K562 (cell line): ENCODE data around the gene MTRFR. TPM values are rescaled to one million over a fixed set of nuclear protein-coding genes. Genes with fewer than 3 reads are reported as not detected.

Experiments
- ATAC-seq: fragments of 200-7000 bp; cut with Tn5 transposase; 3 replicates; pipeline ENCODE4 v1.9.1; 2020; ENCODE audit warnings: moderate library complexity
- BruUV-seq: library from RNA; stranded (reverse); fragments of 400-500 nt; replicated peaks from 2 replicates; lab custom pipeline; 2021; lab: Mats Ljungman, UMichigan
- CTCF ChIA-PET: fragments of 300-600 bp; formaldehyde crosslinking; extraction: SDS; loops from one replicate; lab custom pipeline; 2021; ENCODE audit warnings: low intra/inter-chr PET ratio; lab: Yijun Ruan, JAX
- POLR2A ChIA-PET: fragments of 300-600, 350-650 bp; sonication (Branson Sonifier 250); formaldehyde crosslinking; extraction: SDS; loops from one replicate; lab custom pipeline; 2021; ENCODE audit warnings: antibody characterized with exemption, inconsistent platforms; lab: Yijun Ruan, JAX
- DNase-seq, 4 experiments: peaks; one replicate each; pipeline versions ENCODE4 v3.0.0 to v3.0.0-alpha.2; 2011 to 2018; ENCODE audit warnings: low spot score in 3 of 4, mixed read lengths in 3 of 4; ENCODE audit errors: extremely low read depth in 1 of 4
- FAIRE-seq: peaks from 2 replicates; lab custom pipeline; 2011; peaks lifted over from hg19 to GRCh38; lab: Jason Lieb, UNC
- H2AFZ ChIP-seq: 2 replicates; pipeline ENCODE4 v1.6.0; 2011; ENCODE audit warnings: low read depth, low read length, control low read depth, inconsistent platforms
- H3K27ac ChIP-seq: fragments of 200-600 bp; 3 replicates; pipeline ENCODE4 v1.8.0; 2011; ENCODE audit warnings: low read depth, mild to moderate bottlenecking, control low read depth, inconsistent platforms, low read length, moderate library complexity, mixed read lengths; ENCODE audit errors: extremely low read depth
- H3K27me3 ChIP-seq, 2 experiments: fragments of 300-600 bp in 1 of 2; 2 replicates in 1 of 2; 3 replicates in 1 of 2; pipeline versions ENCODE4 v1.6.0 to v1.8.0; 2011; ENCODE audit warnings: inconsistent platforms in 2 of 2, low read length in 2 of 2, mild to moderate bottlenecking in 1 of 2, mixed read lengths in 1 of 2, moderate library complexity in 1 of 2; ENCODE audit not compliant: control insufficient read depth in 2 of 2, insufficient read depth in 2 of 2
- H3K36me3 ChIP-seq: fragments of 300-600 bp; 3 replicates; pipeline ENCODE4 v1.8.0; 2011; ENCODE audit warnings: mild to moderate bottlenecking, low read length, inconsistent platforms; ENCODE audit not compliant: control insufficient read depth, insufficient read depth
- H3K4me1 ChIP-seq, 2 experiments: fragments of 200-600 bp in 1 of 2; replicated peaks in 1 of 2; 2 replicates in 1 of 2; 3 replicates in 1 of 2; pipeline versions ENCODE4 v1.5.1 to v1.8.0; 2011; ENCODE audit warnings: inconsistent platforms in 2 of 2, low read length in 2 of 2, mild to moderate bottlenecking in 1 of 2, mixed read lengths in 1 of 2, moderate library complexity in 1 of 2; ENCODE audit not compliant: control insufficient read depth in 2 of 2, insufficient read depth in 2 of 2
- H3K4me2 ChIP-seq: 2 replicates; pipeline ENCODE4 v1.6.1; 2011; ENCODE audit warnings: low read length, control low read depth, inconsistent platforms, mixed read lengths; ENCODE audit not compliant: insufficient read depth
- H3K4me3 ChIP-seq: fragments of 200-600 bp; sonication (generic), shearing (Covaris generic); 2 replicates; pipeline ENCODE4 v1.5.1; 2016; ENCODE audit warnings: control low read depth, inconsistent platforms
- H3K79me2 ChIP-seq: fragments of 200-600 bp; 3 replicates; pipeline ENCODE4 v1.8.0; 2011; ENCODE audit warnings: low read length, inconsistent platforms; ENCODE audit not compliant: control insufficient read depth, insufficient read depth
- H3K9ac ChIP-seq, 2 experiments: 2 replicates each; pipeline versions ENCODE4 v1.6.0 to v1.6.1; 2011; ENCODE audit warnings: low read depth in 2 of 2, low read length in 2 of 2, control low read depth in 1 of 2, inconsistent platforms in 1 of 2, mild to moderate bottlenecking in 1 of 2, mixed read lengths in 1 of 2; ENCODE audit not compliant: insufficient read depth in 1 of 2
- H3K9me1 ChIP-seq: one replicate; pipeline ENCODE4 v1.6.0; 2011; ENCODE audit warnings: inconsistent platforms, mild to moderate bottlenecking, low read length, moderate library complexity; ENCODE audit not compliant: control insufficient read depth, insufficient read depth
- H3K9me3 ChIP-seq: replicated peaks from 2 replicates; pipeline ENCODE4 v1.5.1; 2011; ENCODE audit warnings: low read depth, low read length, inconsistent platforms; ENCODE audit not compliant: control insufficient read depth, insufficient read depth
- H4K20me1 ChIP-seq: replicated peaks from 2 replicates; pipeline ENCODE4 v1.6.1; 2011; ENCODE audit warnings: low read length, inconsistent platforms, mixed read lengths; ENCODE audit not compliant: control insufficient read depth, insufficient read depth
- ADNP ChIP-seq: fragments of 200-800 bp; sonication (Bioruptor generic); IDR thresholded peaks from 2 replicates; pipeline ENCODE4 v1.6.1; 2016; ENCODE audit warnings: missing genetic modification characterization, missing compliant biosample characterization
- ARID1B ChIP-seq: fragments of 450-650 bp; IDR thresholded peaks from 2 replicates; pipeline ENCODE4 v1.6.1; 2016; ENCODE audit warnings: antibody characterized with exemption, mild to moderate bottlenecking, inconsistent platforms
- CSDE1 ChIP-seq, 2 experiments: fragments of 450-650 bp; IDR thresholded peaks; 2 replicates each; pipeline ENCODE4 v1.6.1; 2016; ENCODE audit warnings: mild to moderate bottlenecking in 1 of 2
- CXXC5 ChIP-seq: fragments of 250-450 bp; sonication (Bioruptor Pico); IDR thresholded peaks from 2 replicates; pipeline ENCODE4 v1.8.0; 2022; ENCODE audit warnings: inconsistent platforms, mild to moderate bottlenecking, moderate library complexity
- GABPB1 ChIP-seq: sonication (generic); formaldehyde crosslinking; IDR thresholded peaks from 2 replicates; pipeline ENCODE4 v1.8.0; 2022; ENCODE audit warnings: mild to moderate bottlenecking, missing genetic modification reagents
- JUND ChIP-seq, 2 experiments: IDR thresholded peaks; 2 replicates in 1 of 2; 3 replicates in 1 of 2; pipeline ENCODE4 v1.6.1; 2011; ENCODE audit warnings: borderline replicate concordance in 2 of 2, low read depth in 2 of 2, low read length in 2 of 2, improper control_type of control experiment in 1 of 2, missing biosample characterization in 1 of 2, missing genetic modification characterization in 1 of 2, missing genetic modification reagents in 1 of 2
- MAFG ChIP-seq: fragments of 450-650 bp; conservative IDR thresholded peaks from 2 replicates; pipeline ENCODE4 v1.6.1; 2016; ENCODE audit warnings: missing genetic modification characterization, missing compliant biosample characterization
- MECOM ChIP-seq: fragments of 250-450 bp; sonication (Bioruptor Pico); IDR thresholded peaks from 2 replicates; pipeline ENCODE4 v1.8.0; 2022; ENCODE audit warnings: inconsistent platforms
- NFE2 ChIP-seq: IDR thresholded peaks from 2 replicates; pipeline ENCODE4 v1.6.1; 2014; ENCODE audit warnings: antibody characterized with exemption, low read depth
- NFIX ChIP-seq: fragments of 250-450 bp; sonication (Bioruptor Pico); IDR thresholded peaks from 2 replicates; pipeline ENCODE4 v1.4.0; 2020; ENCODE audit warnings: low read depth, mild to moderate bottlenecking, moderate library complexity
- NR2C1 ChIP-seq, 2 experiments: fragments of 450-650 bp; IDR thresholded peaks; 2 replicates each; pipeline ENCODE4 v1.6.1; 2017; ENCODE audit warnings: mild to moderate bottlenecking in 2 of 2, antibody characterized with exemption in 1 of 2, inconsistent platforms in 1 of 2, missing compliant biosample characterization in 1 of 2, missing genetic modification characterization in 1 of 2
- RBFOX2 ChIP-seq: fragments of 200-400 bp; formaldehyde crosslinking; IDR thresholded peaks from 2 replicates; pipeline ENCODE4 v1.6.1; 2017; ENCODE audit warnings: low read depth, mild to moderate bottlenecking, low read length, moderate library complexity
- RCOR1 ChIP-seq, 2 experiments: IDR thresholded peaks; 2 replicates each; pipeline ENCODE4 v1.6.1; 2012; ENCODE audit warnings: low read depth in 2 of 2, low read length in 2 of 2, borderline replicate concordance in 1 of 2, improper control_type of control experiment in 1 of 2
- ZNF316 ChIP-seq: fragments of 450-650 bp; IDR thresholded peaks from 2 replicates; pipeline ENCODE4 v1.6.1; 2016
- WGBS: fragments of 100-300 bp; shearing (Covaris generic); methylation state at CpG from one replicate; pipeline ENCODE4 v1.1.6; 2016; ENCODE audit warnings: low coverage, mixed read lengths; ENCODE audit not compliant: insufficient coverage; ENCODE audit errors: missing lambda C conversion rate; 5-methylcytosine and 5-hydroxymethylcytosine counted together
- in situ Hi-C: fragments of 300-500 bp; cut with MboI; formaldehyde crosslinking; loops from 4 replicates; pipeline ENCODE4 v1.15.0; 2018; ENCODE audit warnings: inconsistent platforms, mixed read lengths
- intact Hi-C: fragments of 100-400 bp; cut with micrococcal nuclease; formaldehyde crosslinking; loops from 2 replicates; pipeline ENCODE4 v1.14.2; 2022
- polyA plus RNA-seq, 8 experiments: library from polyadenylated mRNA; depleted of rRNA in 4 of 8; stranded (reverse) in 5 of 8; unstranded in 3 of 8; fragments of >200 nt; fragmentation: Nextera tagmentation in 2 of 8; fragmentation: Illumina TruSeq in 1 of 8; extraction: Ambion mirVana in 2 of 8; extraction: Trizol in 1 of 8; gene quantifications; 2 replicates each; pipeline versions ENCODE4 v1.2.1 to v1.2.3, GENCODE V29; 2011 to 2014; ENCODE audit warnings: inconsistent platforms in 1 of 8, missing spikeins in 1 of 8
- total RNA-seq, 7 experiments: library from RNA; depleted of rRNA in 6 of 7; stranded (reverse); fragments of >200 nt in 6 of 7; fragmentation: Illumina TruSeq in 2 of 7; extraction: Trizol in 2 of 7; gene quantifications; 2 replicates each; pipeline versions ENCODE4 v1.2.1 to v1.2.3, GENCODE V29; 2011 to 2021; ENCODE audit warnings: low replicate concordance in 1 of 7
- TF ChIP-seq, protein P1 (sequence below): fragments of 450-650 bp; IDR thresholded peaks from 2 replicates; pipeline ENCODE4 v1.6.1; 2016
- TF ChIP-seq, protein P2 (sequence below), 2 experiments: IDR thresholded peaks in 1 of 2; conservative IDR thresholded peaks in 1 of 2; 2 replicates each; pipeline ENCODE4 v1.6.1; 2016; ENCODE audit warnings: low read depth in 2 of 2, mild to moderate bottlenecking in 1 of 2, missing compliant biosample characterization in 1 of 2, missing genetic modification characterization in 1 of 2, moderate library complexity in 1 of 2

Gene MTRFR
- total and polyA plus RNA-seq, 9 of the 15 experiments (the other 6 are each of a cell fraction or from before 2014, with no cell fraction given), result 16.7 to 55.6 (median 34.7) TPM

DNA sequence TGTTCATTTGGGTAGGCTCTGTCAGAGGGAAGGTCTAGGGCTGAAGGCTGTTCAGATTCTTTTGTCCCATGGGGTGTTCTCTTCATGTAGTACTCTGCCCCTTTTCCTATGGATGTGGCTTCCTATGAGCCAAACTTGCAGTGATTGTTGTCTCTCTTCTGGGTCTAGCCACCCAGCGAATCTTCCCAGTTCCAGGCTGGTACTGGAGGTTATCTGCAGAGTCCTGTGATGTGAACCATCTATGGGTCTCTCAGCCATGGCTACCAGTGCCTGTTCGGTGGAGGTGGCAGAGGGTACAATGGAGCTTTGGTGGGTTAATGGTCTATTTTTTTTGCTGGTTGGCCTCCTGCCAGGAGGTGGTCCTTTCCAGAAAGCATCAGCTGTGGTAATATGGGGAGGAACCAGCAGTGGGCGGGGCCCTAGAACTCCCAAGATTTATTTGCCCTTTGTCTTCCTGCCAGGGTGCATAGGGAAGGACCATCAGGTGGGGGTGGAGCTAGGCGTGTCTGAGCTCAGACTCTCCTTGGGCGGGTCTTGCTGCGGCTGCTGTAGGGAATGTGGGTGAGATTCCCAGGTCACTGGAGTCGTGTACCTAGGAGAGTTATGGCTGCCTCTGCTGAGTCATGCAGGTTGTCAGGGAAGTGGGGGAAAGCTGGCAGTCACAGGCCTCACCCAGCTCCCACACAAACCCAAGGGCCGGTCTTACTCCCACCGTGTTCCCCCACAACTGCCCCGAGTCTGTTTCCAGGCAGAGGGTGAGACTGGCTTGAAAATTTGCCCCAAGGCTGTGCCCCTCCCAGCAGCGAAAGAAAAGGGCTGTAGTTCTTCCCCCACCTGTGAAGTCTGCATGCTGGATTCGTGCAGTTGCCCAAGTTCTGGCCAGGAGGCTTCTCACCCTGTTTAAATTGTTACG, 17.5 kb downstream of the MTRFR start:
- DNase-seq (peak in 3 of 4 experiments; percentile 55 to 74 (median 55)), ATAC-seq (peak; percentile 79), FAIRE-seq (peak; percentile 61)
- WGBS, result 24% methylated on average over 12 of the region's 13 CpGs
- BruUV-seq, result no TSS peak
- H3K9me1 ChIP-seq, result no peaks in the 10 kb centered on the region
- H3K4me1 ChIP-seq, result peaks cover 21 to 22% of the 10 kb centered on the region in 2 experiments
- intact Hi-C loops, result no loop called here
- ChIA-PET CTCF (no interaction called here), POLR2A (interaction anchor here (0.6 to 5.4 kb wide), 6 partner anchors 8 to 632 kb away, joined by 3 to 43 read pairs (median 4); partner anchors contain the start of genes MPHOSPH9 and MTRFR)
- H3K9me3 ChIP-seq, result 0 out of 2 replicates have a peak, but pooled peaks cover 2% of the 10 kb centered on the region
- in situ Hi-C loops, result no loop called here
- no peaks in the 10 kb centered on the region for H3K27me3 ChIP-seq
- H3K4me2 ChIP-seq, result peak overlapping the region; percentile 53
- no peak overlapping the region for H3K4me3 ChIP-seq
- peaks cover 75% of the 10 kb centered on the region for H3K79me2 ChIP-seq
- peak overlapping the region; percentile 62 for H3K27ac ChIP-seq
- peaks cover 4% of the 10 kb centered on the region for H4K20me1 ChIP-seq
- peaks cover 46% of the 10 kb centered on the region; the same call in 2 of the 3 replicates for H3K36me3 ChIP-seq
- H2AFZ ChIP-seq, result no peak overlapping the region
- peak overlapping the region; percentile 20 to 83; a peak in 3 of 4 replicates for H3K9ac ChIP-seq
- no peak for TF ChIP-seq JUND (IDR thresholded peaks at IDR 0.05; ENCODE audit: borderline replicate concordance, low read depth, low read length)
- peak; percentile 36; the same call in 1 of the 3 replicates for TF ChIP-seq JUND (tag; IDR thresholded peaks at IDR 0.05; ENCODE audit: borderline replicate concordance, low read depth, low read length)
- no peak for TF ChIP-seq NR2C1 (IDR thresholded peaks at IDR 0.05)
- peak; percentile 19; the same call in 1 of the 2 replicates for TF ChIP-seq NR2C1 (tag; IDR thresholded peaks at IDR 0.05)
- peak; percentile 69 for TF ChIP-seq ZNF316
- TF ChIP-seq, protein P1, sequence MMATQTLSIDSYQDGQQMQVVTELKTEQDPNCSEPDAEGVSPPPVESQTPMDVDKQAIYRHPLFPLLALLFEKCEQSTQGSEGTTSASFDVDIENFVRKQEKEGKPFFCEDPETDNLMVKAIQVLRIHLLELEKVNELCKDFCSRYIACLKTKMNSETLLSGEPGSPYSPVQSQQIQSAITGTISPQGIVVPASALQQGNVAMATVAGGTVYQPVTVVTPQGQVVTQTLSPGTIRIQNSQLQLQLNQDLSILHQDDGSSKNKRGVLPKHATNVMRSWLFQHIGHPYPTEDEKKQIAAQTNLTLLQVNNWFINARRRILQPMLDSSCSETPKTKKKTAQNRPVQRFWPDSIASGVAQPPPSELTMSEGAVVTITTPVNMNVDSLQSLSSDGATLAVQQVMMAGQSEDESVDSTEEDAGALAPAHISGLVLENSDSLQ, result peak; percentile 64
- 0 out of 2 replicates have a peak, but pooled peaks have one; percentile 18 for TF ChIP-seq NFIX (CRISPR knock-in tag)
- TF ChIP-seq MAFG, result peak; percentile 79
- TF ChIP-seq, protein P2, sequence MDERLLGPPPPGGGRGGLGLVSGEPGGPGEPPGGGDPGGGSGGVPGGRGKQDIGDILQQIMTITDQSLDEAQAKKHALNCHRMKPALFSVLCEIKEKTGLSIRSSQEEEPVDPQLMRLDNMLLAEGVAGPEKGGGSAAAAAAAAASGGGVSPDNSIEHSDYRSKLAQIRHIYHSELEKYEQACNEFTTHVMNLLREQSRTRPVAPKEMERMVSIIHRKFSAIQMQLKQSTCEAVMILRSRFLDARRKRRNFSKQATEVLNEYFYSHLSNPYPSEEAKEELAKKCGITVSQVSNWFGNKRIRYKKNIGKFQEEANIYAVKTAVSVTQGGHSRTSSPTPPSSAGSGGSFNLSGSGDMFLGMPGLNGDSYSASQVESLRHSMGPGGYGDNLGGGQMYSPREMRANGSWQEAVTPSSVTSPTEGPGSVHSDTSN (CRISPR knock-in tag; IDR thresholded peaks at IDR 0.05; ENCODE audit: low read depth), result no peak
- TF ChIP-seq, protein P2 (tag; conservative IDR thresholded peaks at IDR 0.05; ENCODE audit: low read depth), result peak; percentile 70
- no peak for TF ChIP-seq GABPB1 (CRISPR knock-in tag)
- TF ChIP-seq RCOR1 (IDR thresholded peaks at IDR 0.05; ENCODE audit: borderline replicate concordance in 1 of 2, low read depth in 2 of 2, low read length in 2 of 2), result peak in 1 of 2 experiments; percentile 14; a peak in 1 of 4 replicates
- no peak for TF ChIP-seq CSDE1 (IDR thresholded peaks at IDR 0.05)
- TF ChIP-seq ADNP (tag), result no peak
- 0 out of 2 replicates have a peak, but pooled peaks have one; percentile 21 for TF ChIP-seq RBFOX2
- peak; percentile 82 for TF ChIP-seq NFE2
- TF ChIP-seq ARID1B, result peak; percentile 24; the same call in 1 of the 2 replicates
- peak; percentile 28; the same call in 1 of the 2 replicates for TF ChIP-seq CXXC5 (CRISPR knock-in tag)
- no peak for TF ChIP-seq MECOM (CRISPR knock-in tag)
